Fibroblast of skin of left biceps (primary cell): ENCODE measurements around the gene MOCOS.

Experiments
- DNase-seq, 2 experiments: peaks; one replicate each; pipeline ENCODE4 v3.0.0-alpha.2; 2013; ENCODE audit warnings: low read depth in 2 of 2

The MOCOS gene

DNA sequence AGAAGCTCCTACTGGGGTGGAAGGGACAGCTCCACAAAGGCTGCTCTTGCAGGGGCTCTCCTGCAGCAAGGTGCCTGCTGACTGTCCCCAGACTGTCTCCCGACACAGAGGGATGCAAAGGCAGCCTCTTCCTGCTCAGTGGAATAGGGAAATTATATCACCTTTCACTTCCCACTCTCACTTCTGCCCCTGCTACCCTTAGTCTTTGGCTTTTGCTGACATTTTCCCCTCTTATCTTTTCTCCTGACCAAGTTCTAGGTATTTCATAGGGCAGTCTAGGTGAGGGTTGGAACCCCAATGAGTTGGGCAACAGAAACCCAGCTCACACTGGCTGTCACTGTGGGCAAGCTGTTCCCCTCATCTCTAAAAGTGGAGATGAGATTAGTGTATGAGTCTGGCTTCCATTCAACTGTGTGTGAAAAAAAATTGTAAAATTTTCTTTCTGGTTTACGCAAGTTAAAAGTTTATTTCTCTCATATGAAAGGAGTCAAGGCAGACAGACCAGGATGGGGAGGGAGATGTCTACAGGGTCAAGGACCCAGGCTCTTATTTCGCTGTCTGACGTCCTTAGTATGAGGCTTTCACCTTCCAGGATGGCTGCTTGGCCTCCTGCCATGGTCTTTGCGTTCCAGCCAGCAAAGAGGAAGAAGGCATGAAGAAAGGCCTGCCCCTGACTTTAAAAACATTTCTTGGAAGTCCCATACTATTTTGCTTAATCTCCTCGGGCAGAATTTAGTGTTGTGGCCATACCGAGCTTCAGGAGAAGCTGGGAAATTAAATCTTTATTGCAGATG is 7.5 kb upstream of the MOCOS start:
- DNase-seq, result peak; percentile 46 to 56

DNA sequence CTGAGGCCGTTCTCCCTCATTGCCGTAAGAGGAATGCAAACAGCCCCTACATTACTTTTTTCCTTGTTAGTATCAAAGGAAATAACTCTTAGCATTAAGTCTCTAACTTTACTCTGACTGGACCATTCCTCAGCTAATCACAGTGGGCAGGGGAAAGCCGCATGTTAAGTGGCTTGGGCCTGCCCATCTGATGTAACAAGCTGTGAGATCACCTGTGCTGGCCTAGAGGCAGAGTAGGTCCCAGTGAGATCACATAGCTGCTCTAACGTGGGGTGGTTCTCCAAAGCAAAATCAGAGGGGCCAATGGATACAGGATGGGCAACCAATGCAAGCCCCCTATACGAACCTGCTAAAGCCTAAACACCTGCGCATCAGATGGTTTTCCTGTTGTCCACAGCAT is 5.9 kb upstream of the MOCOS start:
- no peak for DNase-seq

DNA sequence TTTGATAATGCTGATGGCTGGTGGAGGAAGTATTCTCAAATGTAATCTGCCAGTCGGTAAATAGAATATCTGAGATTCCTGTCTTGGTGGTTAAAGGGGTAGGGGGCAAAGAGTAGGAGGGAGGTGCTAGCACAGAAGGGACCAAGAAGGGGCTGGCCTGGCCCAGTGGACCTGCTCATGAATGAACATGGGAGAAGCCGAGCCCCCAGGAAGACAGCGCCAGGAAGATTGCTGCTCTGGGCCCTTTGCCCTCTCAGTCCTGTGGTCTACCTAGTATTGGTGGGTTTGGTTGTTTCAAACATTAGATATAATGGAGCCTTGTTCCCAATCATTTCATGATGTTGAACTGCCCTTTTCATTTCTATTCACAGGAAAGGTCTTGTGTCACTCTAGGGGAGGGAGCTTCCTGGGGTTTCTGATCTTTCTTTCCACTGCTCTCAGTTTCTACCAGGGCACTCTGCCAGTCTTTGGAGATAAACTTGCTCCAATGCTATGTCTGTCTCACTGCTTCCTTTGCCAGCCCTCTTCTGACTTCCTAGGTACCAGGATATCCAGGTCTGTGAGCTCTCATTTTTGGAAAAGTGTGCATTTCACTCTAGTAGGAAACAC is 5.3 kb upstream of the MOCOS start:
- DNase-seq, result no peak

DNA sequence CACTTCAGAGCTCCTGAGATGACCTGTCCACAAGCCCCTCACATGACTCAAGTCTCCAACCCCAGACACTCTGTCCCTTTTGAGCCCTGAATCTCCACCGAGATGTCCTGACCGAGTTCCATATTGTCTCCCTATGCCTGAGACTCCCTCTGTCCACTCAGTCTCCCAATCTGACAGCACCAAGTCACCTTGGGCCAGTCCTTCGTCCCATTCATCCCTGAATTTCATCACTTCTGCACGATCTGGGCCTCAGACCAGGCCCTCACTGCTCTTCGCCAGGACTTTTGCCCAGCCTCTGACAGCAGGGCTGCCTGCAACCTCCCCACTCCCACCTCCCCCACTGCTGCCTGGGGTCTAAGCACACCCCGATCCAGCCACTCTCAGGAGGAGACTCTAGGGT is 4.3 kb upstream of the MOCOS start:
- no peak for DNase-seq

DNA sequence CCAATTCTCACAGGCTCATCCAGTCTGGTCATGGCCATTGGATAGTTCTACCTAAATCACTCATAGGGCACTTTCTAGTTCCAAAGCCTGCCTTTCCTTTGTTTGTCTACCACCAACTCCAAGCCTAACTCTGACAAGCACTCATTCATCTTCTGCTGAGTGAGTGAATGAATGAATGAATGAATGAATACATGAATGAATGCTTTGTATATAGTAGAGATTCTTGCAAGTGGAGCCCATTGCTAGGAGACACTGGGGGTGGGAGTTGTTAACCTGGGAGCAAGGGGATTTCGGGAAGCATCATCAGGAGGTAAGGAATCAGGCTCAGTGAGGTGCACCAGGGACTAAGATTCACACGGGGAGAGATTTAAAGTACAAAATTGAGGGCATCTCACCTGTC is 3.3 kb upstream of the MOCOS start:
- no peak for DNase-seq

DNA sequence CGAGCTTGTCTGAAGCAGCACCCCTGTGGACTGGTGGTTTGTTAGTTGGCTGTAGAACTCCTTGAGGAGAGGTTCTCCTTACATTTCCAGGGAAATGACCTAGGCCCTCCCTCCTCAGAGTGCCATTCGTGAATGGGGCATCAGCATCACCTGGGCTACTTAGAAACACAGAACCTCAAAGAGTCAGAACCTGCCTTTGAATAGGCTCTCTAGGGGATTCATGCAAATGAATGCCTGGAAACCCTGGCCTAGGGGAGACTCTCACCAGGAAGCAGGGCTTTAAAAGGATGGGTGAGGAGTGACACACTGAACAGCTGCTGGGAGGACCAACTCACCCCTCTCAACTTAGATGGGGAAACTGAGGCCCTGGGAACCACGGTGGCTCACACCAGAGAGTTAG is 2.1 kb upstream of the MOCOS start:
- no peak for DNase-seq

DNA sequence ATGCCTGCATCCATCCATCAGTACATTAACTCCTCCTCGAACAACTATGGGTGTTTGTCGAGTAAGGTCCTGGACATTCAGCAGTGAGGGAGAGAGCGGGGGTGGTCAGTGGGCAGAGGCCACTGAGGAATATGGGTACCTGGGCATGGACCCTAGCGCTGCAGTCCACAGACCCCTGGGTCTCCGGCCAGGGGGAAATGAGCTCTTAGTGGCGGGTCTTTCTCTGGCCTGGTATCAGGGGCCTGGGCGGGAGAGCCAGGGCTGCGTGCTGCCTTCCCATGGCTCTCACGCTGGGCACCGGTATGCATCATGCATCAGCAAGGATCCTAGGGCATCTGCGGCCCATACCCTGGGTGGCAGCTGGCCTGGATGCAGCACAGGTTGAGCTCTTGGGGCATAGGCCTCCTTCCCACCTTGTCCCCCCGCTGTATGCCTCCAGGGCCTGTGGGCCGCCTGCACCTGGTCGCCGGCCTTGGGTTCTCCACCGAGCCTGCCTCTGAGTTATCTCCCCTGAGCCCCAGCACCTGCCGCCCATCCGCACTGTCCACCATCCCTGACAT is 1.3 kb upstream of the MOCOS start:
- DNase-seq, result no peak

DNA sequence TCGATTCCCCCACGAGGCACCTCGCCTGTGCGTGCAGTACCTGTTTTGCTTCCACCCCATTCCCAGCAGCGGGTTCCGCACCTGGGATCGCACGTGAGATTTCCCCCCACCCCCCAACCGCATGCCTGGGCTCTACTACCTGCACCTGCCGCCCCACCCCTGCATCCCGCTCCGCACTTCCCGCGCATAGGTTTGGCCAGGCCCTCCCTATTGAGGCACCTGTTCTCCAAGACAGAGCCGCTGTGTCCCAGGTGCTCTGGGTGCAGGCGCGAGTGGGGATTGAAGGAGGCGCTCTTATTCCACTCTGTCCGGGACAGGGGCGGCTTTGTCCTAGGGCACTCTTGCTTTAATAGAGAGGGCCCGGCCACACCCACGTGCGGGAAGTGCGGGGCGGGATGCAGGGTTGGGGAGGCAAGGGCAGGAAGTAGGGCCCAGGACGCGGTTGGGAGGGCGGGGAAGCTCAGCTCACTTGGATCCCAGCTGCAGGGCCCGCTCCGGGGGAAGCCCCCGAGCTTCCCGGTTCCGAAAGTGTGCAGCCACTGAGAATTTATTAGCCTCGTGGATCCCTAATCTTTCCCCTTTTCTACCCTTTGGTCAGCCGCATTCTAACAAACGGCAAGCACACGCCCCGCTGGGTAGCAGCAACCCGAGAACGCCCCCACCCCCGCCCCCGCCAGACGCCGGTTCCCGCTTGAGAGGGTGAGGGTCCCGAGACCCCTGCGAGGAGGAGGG is 670 bp upstream of the MOCOS start:
- no peak for DNase-seq

DNA sequence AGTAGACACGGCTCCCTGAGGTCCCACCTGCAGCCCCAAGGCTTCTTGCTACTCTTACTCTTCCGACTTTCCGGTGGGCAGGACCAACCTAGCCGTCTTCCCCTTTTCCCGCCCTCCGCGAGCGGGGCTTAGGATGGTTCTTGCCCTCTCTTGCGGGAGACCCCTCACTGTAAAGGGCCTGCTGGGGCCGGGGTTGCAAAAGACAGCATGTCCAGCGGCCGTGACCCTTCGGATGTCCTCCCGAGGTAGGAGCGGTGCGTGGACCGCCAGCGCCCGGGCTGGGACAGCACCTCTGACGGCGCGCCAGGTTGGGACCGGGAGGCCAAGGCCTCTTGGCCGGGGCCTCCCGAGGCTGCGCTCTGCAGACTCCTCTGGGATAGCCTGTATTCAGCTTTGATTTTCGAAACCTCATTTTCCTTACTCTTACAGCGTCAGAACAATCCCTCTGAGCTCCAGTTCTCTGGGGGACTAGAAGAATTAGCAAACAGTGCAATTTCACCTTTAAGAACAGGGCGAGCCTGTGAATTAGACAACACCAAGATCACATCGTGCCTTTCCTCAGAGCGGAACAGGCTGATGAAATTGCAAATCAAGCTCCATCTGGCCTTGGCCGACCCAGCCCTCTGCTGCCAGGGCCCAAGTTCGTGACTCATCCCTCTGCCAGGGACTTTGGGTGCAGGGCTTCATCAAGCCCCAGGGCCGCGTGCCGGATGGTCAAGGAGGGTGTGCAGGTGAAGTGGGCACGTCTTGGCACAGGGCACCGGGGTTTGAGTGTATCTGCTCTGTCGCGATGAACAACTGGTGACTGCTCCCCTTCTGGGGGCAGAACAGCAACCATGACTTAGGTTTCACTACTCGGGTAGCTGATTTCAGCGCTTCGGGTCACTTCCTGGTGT is 777 bp downstream of the MOCOS start:
- DNase-seq, result no peak

DNA sequence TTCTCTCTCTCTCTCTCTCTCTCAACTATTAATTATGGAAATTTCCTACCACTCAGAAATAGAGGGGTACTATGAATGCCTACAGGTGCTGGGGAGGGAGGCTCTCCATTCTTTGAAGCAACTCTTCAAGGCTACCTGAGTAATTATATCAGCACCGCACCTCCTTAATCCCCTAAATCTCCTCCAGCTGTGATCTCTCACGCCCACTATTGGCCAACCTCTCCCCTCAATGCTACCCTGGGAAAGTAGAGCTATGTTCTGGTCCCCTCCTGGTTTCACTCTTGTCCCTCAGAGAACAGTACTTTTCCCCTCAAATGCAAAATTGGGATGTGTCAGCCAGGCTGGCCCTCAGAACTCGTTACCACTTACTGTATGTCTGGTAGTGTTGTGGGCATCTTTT is 1.6 kb downstream of the MOCOS start:
- DNase-seq, result no peak

DNA sequence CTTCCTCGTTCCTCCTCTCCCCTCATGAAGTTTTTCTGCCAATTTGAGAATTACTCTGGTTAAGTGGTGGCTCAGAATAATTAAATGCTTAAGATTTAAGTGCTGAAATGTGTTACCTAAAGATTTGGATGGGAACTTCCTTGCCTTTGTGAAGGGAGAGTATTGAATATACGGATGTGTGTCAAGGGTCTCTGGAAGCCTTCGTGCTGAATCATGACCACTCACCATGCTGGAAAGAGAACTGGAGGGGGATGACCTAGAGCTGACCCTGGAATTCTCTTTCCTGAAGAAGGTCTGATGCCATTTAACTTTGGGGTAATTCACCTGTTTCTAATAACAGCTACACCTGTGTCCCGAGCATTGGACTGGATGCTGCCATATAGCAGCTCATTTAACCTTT is 2.2 kb downstream of the MOCOS start:
- no peak for DNase-seq

DNA sequence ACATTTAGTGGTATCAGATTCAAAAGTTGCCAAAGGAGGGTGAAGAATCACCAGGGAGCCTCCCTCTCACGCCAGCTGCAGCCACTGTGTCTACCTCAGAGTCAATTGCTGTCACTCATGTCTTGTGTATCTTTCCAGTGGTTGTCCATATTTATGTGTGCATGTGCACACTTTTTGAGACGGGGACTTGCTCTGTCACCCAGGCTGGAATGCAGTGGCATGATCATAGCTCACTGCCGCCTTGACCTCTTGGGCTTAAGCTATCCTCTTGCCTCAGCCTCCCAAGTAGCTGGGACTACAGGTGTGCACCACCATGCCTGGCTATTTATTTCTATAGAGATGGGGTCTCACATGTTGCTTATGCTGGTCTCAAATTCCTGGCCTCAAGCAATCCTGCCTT is 4.0 kb downstream of the MOCOS start:
- DNase-seq, result no peak

DNA sequence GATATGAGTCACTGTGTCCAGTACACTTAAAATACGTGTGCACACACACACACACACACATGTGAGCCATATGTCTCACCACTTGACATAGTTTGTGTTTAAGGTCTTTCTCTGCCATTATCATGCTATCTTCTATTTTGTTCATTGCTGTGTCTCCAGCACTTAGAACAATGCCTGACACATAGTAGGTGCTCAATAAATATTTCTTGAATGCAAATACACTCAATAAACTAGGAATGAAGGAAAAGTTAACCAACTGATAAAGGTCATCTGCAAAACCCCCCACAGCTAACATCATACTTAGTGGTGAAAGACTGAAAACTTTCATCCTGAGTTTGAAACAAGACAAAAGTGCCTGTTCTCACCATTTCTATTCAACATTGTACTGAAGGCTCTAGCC is 4.4 kb downstream of the MOCOS start:
- DNase-seq, result no peak

DNA sequence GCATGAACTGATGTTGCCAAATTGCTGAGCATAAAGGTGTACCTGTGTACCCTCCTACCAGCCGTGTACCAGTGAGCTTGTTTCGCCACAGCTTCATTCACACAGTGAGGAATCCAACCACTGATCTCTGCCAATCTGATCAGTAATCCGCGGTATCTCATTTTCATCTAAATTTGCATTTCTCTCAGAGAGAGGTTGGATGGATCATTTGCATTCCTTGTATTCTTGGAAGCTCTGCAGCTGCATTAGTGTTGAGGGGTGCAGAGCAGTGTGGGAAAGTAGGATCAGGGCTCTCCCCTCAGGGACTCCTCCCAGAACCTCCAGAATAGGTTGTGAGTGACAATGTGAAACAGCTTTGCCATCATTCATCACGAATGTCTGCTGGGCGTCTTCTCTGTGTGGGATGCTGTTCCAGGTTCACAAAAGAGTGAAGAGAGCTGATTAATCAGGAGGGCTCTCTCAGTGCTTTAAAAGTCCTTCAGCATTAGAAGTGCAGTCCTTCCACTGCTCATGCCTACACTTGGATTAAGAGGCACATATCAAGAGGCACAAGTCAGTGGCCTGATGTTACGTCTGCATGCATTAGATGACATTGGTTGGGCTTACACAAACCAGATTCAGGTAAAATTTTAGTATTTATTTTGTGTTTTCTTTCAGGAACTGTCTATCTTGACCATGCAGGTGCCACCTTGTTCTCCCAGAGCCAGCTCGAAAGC is 7.5 kb downstream of the MOCOS start:
- no peak for DNase-seq

DNA sequence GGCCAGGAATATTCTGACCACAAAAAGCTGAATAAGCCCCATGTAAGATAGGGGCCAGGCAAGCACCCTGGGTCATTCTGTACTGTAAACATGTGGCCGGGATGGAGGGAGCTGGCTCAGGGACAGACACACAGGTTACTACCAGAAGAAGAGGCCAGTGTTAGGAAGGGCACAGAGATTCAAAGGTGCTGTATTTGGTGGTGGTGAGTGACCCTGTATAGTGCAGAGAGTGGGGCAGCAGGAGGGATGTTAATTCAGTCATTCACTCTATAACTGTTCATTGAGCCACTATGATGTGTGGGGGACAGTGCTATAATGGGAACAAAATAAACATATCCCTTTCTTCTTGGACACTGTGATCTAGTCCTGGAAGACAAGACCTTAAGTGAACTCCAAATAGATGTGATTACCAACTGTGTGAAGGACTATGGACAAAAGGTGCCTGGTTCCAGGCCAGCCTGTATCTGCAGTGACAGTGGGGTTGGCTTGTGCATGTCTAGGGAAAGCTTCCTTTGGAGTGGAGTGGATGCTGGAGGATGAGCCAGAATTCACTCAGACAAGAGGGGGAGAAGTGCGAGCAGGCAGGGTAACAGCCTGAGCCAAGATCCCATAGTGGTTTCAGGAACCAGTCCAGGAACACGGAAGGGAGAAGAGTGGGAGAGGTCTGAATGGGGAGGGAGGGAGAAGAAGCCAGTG is 8.3 kb downstream of the MOCOS start:
- DNase-seq, result no peak

DNA sequence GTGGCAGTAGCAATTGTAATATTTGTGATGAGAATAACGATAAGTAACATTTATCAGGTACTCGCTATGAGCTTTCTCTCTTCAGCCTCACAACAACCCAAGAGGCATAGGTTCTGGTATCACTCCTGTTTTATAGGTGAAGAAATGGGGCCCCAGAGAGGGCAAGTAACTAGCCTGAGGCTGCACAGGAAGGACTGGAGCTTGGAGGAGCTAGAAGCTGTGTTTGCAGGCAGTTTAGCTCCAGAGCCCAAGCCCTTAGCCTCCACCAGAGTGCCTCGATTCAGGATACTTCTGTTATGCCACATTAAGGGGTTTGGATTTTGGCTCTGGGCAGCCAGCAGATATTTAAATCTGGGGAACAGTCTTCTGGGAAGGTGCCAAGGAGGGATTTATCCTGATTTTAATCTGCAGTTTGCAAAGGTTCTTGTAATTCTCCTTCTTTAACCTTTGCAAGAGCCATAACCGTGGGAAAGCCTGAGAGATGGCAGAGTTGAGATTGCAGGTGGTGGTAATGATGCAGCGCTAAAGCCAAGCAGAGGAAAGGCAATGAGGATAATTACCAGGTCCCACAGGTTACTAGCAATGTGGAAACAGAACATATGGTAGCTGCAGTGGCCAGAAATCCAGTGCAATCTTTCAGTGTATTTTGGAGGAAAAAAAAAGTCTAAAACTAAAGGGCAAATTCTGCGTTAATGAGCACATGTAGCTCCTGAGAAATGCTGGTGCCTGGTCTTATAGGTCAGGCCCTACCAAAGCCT is 9.1 kb downstream of the MOCOS start:
- DNase-seq, result no peak

DNA sequence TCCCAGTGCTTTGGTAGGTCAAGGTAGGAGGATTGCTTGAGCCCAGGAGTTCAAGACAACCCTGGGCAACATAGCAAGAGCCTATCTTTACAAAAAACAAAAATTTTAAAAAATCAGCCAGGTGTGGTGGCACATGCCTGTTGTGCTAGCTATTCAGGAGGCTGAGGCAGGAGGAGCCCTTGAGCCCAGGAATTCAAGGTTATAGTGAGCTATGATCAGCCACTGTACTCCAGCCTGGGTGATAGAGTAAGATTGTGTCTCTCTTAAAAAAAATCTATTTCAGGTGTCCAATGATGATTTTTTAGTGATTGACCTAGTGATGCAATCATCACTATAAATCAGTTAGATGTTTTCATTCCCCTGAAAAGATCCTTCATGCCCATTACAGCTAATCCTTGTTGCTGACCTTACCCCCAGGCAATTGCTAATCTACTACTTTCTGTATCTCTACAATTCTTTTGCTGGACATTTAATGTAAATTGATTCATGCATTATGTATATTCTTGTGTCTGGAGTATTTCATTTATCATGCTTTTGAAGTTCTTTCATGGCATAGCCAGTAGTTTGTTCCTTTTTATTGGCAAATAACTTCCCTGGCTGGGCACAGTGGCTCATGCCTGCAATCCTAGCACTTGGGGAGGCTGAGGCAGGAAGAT is 10.3 kb downstream of the MOCOS start:
- no peak for DNase-seq

DNA sequence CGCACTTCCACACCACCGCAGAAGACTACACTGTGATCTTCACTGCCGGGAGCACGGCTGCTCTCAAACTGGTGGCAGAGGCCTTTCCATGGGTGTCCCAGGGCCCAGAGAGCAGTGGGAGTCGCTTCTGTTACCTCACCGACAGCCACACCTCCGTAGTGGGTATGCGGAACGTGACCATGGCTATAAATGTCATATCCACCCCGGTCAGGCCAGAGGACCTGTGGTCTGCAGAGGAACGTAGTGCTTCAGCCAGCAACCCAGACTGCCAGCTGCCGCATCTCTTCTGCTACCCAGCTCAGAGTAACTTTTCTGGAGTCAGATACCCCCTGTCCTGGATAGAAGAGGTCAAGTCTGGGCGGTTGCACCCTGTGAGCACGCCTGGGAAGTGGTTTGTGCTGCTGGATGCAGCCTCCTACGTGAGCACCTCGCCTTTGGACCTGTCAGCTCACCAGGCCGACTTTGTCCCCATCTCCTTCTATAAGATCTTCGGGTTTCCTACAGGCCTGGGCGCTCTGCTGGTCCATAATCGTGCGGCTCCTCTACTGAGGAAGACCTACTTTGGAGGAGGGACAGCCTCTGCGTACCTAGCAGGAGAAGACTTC is 12.5 kb downstream of the MOCOS start:
- DNase-seq, result no peak

DNA sequence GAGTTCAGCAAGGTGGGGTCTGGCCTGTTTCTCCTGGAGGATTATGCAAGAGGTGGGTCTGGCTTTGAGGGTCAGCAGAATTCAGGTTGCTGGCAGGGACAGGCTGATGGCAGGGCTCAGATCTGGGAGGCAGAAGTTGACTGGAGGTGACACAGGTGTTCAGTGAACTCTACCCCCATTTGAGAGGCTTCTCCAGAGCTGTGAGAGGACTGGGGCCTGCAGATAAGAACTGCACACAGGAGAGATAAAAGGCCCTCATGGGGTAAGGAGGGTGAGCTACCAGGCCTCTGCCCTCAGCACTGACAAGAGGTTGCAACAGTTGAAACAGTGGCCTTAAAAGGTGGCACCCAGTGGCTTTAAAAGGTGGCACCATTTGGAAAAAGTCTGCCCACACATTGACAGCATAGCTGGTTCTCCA is 13.1 kb downstream of the MOCOS start:
- DNase-seq, result no peak
